GM19099 (cell line): ENCODE measurements around the gene PLP2.

Experiments
- POLR2A ChIP-seq: IDR thresholded peaks from 3 replicates; pipeline ENCODE4 v1.6.1; 2011; ENCODE audit warnings: low read depth; ENCODE audit not compliant: insufficient read length; ENCODE audit errors: extremely low read depth

The PLP2 gene

DNA sequence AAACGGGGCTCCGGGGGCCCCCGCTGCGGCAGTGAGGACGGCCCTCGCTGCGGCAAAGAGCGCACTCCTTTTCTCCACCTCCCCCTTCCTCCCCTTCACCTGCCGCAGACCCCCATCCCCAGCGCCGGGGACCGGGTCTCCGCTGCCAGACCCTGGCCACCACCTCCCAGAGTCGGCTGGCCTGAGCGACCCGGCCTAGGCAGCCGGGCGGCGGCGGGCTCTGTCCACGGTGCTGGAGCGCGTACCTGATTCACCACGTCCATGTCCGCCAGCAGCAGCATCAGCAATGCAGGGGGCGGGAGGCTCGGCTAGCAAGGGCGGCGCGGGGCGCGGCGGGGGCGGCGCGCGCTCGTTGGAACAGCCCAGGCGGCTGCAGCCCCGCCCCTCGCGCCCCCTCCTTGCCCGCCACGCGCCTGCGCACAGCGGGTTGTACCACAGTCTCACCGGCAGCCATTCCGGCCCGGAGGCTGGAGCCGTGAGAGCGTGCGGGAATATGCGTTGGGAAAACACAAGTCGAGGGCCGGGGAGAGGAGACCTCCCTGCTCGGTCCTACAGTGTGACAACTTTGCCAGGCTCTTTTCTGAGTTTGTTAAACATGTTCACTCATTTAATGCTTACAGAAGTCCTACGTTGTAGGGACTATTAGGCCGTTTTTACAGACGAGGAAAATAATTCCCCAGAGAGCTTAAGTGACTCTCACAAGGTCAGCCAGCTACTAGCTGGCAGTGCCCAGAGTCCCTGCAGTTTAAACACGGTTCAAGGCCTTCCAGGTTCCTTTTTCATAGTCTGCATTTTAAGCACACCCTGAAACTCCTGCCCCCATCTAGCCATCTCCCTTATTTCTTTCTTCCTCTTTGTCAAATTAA lies 28.4 kb downstream of the PLP2 start, which contains the start of gene SYP:
Gene SYP, minus strand, starts transcription at position 288 of the 866 bp plus-strand sequence. Its CDS starts 7 bp downstream, at position 281.
- TF ChIP-seq POLR2A: peak; percentile 82

DNA sequence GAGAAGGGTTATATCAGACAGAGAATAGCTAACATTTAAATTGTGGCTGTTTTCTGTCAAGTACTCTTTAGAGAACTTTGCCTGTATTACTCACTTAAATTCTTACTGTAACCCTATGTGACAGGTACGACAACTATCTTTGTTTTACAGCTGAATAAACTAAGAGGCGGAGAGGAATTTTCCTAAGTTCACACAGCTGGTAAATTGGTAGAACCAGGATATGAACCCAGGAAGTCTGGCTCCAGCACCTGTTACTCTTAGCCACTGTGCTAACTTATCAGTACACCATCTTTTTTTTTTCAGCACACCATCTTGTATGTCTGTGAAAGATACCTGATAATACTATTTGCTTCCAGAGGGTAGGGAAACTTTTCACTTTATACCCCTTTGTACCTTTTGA lies 30.3 kb downstream of the PLP2 start:
- TF ChIP-seq POLR2A: no peak

DNA sequence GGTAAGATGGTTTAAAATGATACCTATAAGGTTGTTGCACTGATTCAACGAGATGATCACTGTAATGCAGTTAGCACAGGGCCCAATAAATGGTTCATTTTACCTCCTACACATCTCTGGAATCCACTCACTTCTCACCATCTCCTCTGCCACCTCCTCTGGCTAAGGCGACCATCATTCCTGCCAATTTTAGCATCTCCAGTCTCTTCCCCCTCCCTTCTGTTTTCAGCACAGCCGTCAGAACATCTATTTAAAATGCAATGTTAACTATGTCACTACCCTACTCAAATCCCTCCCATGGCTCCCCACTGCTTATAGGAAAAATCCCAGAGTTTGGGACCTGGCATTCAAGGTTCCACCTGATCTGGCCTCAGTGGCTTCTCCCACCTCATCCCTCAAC lies 31.8 kb downstream of the PLP2 start:
- no peak for TF ChIP-seq POLR2A

DNA sequence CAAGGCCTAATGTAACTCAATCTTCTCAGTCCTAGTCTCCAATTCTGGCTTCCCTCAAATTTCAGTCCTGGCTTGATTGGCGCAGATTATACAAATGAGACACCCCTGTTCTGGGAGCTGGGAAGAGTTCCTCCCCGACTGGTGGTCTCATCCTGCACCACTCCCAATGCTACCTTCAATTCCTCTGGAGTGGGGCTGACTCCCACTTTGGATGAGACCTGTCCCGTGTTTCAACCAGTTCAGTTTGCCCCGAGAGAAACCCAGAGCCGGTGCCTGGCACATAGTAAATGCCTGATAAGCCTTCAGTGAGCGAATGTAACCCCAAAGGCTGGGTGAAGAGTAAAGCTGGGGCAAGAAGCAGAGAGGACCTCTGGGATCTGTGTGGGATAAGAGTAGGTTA lies 32.3 kb downstream of the PLP2 start:
- TF ChIP-seq POLR2A: no peak

DNA sequence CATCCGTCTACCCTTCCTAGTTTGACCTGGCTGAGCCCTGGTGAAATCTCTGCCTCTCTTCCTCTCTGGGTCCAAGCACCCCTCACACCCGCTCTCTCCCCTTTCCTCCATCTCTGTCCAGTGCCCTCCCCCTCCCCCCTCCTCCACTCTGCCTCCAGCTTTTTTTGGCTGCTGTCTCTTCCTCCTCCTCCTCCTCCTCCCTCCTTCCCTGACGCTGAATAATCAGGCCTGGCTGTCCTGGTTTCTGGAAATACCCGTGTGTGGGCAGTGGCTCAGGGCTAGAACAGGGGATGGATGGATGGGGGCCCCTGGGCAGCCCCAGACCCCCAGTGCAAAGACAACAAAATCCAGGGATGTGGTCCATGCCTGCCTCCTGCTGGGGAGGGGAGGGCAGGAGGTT lies 33.0 kb downstream of the PLP2 start:
- TF ChIP-seq POLR2A: no peak

DNA sequence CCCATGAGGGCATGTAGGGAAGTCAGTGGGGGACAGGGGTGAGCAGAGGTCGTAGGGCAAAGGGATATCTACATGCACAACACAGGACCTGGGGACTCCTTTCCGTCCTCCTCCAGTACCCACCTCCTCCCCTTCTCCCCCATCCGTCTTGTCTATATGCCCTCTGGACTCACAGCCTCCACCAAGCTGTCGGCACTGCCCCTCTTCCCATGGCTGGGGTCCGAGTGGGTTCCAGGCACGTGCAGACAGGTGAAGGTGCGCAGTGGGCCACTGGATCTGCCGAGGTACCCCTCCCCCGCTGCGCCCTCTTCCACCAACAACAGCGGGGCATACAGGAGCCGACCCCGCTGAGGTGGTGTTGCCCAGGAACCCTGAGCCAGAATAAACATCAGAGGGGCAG lies 33.7 kb downstream of the PLP2 start:
- no peak for TF ChIP-seq POLR2A

DNA sequence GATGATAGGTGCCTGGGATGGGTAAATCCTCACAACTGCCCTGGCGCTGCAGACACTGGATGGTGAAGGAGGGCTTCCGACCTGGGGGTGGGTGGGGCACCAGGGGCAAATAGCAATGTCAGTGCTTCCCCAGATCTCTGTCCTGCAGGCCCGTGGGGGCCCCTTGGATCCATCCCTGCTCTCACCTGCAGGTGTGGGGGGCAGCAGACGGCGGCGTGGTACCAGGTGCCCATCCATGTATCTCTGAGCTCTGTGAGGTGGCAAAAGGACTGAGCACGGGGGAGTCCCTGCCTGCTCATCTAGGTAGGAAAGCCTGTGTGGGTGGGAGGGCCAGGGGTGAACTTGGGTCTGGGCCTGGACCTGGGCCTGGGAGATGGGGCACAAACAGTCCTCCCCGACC lies 34.8 kb downstream of the PLP2 start:
- no peak for TF ChIP-seq POLR2A

DNA sequence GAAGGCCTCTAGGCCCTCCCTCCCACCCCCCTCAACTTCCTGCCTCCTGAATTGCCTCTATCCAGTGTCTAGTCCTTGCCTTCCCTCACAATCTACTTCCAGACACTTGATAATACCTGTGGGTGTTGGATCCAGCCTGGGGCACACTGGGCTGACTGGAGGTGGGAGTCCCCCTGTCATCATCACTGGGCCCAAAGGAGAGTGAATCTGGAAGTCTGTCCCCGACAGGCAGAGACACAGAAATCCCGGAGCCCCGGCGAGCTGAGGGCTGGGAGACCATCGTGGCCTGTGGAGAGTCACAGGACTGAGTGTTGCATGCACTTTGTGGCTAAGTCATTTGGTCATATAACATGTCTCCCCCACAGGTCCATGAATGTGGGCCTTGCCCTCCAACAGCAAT lies 36.7 kb downstream of the PLP2 start:
- no peak for TF ChIP-seq POLR2A

DNA sequence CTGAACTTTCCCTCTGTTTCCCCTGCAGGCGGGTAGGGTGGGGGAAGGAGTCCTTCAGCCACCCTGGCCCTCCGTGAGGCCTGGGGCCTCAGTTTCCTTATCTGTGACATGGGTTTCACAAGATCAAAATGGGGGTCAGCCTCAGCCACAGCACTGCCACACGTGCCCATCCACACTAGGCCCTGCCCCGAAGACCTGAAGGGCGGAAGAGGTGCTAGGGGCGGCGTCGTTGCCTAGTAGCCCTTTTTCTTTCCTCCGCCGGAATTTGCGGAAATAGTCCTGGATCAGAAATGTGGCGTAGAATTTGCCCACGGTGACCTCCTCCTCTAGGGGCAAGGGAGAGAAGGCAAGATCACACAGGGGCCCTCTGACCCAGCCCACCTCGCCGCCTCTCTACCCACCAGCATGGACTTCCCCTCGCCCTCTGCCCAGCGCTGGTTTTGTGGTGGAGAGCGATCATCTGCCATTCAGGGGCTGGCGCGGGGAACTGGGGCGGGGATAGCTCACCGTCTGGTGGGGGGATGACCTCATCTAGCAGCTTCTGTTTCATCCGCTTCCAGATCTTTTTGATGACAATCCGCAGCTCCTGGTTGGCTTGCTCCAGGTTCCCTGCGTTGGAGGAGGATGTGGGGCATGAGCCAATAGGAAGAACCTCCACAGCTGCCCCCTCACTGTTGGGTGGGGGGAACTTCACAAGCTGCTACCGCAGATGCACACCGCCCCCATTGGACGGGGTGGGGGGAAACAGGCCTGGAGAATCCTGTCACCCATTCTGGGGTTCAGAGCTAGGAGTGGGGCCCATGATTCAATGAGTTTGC lies 37.9 kb downstream of the PLP2 start:
- no peak for TF ChIP-seq POLR2A

DNA sequence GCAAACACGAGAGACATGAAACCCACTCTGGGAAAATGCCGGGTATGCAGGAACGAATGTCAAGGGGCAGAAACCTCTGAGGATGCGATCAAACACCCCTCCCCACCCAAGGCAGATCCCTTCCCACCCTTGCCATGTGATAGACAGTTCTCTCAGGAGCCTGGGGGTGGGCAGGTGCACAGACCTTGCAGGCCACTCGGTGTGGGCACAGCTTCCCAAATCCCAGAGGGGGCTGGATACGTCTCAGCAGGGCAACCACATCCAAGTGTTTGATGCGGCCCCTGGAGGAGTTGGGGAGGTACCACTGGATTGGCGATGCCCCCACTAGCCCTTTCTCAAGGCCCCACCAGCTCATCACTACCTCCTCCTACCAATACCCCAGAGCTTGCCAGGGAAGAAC lies 38.7 kb downstream of the PLP2 start:
- no peak for TF ChIP-seq POLR2A

DNA sequence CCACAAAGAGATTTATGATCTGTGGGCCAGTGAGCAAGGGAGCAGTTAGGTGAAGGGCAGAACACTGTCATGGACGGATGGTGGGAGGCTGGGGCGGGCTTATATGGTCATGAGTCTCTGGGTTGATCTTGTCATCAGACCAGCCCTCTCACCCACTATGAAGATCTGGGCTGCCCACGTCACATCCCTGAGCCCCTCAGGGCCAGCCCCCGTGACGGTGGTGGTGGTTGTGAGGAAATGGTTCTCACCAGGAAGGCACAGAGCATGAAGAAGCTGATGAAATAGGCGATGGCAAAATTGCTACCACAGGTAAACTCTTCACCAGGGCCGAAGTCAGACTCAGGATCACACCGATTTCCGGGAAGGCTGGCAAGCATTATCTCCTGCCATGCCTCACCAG lies 39.4 kb downstream of the PLP2 start:
- TF ChIP-seq POLR2A: no peak

DNA sequence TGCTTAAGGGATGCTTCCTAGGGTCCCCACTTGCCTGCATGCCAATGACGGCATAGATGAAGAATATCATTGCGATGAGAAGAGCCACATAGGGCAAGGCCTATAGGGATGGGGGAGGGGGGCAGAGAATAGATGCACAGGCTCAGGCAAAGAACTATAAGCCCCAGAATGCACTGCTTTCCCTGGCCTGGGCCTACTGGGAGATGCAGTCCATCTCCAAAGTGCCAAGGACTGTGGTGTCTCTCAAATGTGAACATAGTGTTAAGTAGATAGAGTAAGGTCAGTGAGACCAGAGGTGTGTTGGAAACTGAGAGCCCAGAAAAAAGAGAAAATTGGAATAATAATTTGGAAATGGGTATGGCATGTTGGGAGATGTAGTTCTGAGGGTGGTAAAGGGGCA lies 40.5 kb downstream of the PLP2 start:
- no peak for TF ChIP-seq POLR2A

DNA sequence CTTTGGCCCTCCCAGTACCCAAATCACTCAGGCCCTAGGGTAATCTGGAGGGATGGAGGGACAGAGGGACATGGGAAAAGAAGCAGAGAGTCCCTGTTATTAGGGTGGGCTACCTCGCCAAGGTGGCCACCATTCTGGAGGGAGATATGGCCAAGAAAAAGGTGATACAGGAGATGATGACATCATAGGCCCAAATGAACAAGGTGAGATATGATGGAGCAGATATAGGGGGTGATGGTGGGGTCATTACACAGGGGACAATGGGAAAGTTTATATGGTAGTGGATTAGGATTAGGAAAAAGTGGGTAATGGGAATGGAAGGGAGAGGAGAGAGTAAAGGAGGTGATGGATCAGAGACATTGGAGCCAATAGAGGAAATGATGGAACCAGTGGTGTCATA lies 41.2 kb downstream of the PLP2 start:
- no peak for TF ChIP-seq POLR2A

DNA sequence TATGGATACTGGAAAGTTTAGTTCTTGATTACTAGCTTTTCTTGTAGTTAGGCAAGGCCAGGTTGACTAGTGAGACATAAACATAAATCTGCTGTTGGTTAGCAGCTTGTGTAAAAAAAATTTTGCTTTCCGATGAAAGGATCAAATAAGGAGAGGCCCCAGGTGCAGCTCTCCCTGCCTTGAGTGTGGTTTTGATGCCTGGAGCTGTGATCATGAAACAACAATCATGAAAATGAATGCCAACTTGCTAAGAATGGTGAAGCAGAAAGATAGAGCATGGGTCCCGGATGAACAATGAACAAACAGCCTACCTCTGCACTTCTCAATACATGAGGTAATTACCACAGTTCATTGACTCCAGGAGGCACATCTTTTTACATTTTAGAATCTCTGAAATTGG lies 42.7 kb downstream of the PLP2 start:
- TF ChIP-seq POLR2A: no peak

DNA sequence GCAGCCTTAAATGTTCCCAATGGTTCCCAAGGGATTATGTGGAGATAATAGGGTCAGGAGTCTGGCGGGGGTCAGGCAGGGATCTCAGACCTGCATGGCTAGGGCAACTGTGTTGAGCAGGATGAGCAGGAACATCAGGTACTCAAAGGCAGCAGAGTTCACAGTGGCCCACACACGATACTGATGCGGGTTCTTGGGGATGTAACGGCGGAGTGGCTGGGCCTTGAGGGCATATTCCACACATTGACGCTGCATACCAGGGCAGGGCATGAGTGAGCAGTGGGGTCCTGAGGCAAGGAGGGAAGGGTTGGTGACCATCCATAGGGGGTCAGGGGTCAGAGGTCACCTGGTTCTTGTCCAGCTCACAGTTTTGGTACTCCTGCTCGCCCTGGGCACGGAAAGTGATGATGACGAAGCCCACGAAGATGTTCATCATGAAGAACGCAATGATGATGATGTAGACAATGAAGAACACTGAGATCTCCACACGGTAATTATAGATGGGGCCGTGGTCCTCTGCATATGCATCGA lies 43.4 kb downstream of the PLP2 start:
- TF ChIP-seq POLR2A: no peak

DNA sequence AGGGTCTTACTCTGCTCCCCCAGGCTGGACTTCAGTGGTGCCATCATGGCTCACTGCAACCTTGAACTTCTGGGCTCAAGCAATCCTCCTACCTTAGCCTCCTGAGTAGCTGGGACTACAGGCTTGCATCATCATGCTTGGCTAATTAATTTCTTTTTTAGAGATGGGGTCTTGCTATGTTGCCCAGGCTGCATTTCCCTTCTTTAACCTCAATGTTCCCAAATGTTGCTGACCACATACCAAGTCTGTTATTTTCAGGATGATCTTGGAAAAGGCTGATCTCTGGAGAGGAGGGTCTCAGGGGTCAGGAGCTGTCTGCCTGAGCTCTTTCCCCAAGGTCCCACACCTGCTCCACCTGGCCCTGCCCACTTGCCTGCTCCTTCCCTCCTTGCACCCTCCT lies 48.4 kb downstream of the PLP2 start:
- no peak for TF ChIP-seq POLR2A
